Kidney (tissue), 14 donors: ENCODE results near the gene OR6J1. TPM values are rescaled to one million over a fixed set of nuclear protein-coding genes. Genes with fewer than 3 reads are reported as not detected.
A peak's percentile ranks its signal among the peaks of the same experiment; 100 is the strongest.

Experiments
- DNase-seq, 5 donors: peaks; one replicate each; pipeline ENCODE4 v3.0.0-alpha.2; 2013 to 2020
- FAIRE-seq: peaks from 2 replicates; lab custom pipeline; 2012; peaks lifted over from hg19 to GRCh38; lab: Jason Lieb, UNC
- H3K27ac ChIP-seq, 2 donors: one replicate each; pipeline ENCODE4 v1.7.0; 2013; ENCODE audit warnings: low read depth in 2 of 2, low read length in 2 of 2, inconsistent platforms in 1 of 2
- H3K27me3 ChIP-seq: one replicate; pipeline ENCODE4 v1.7.1; 2013; ENCODE audit warnings: low read length, inconsistent platforms; ENCODE audit not compliant: control insufficient read depth, insufficient read depth
- H3K36me3 ChIP-seq, 3 donors: one replicate each; pipeline versions ENCODE4 v1.7.0 to v1.7.1; 2013; ENCODE audit warnings: low read length in 3 of 3, control low read depth in 1 of 3, inconsistent platforms in 1 of 3; ENCODE audit not compliant: insufficient read depth in 3 of 3, control insufficient read depth in 2 of 3
- H3K4me1 ChIP-seq, 3 donors: one replicate each; pipeline versions ENCODE4 v1.7.0 to v1.7.1; 2013; ENCODE audit warnings: low read length in 3 of 3, inconsistent platforms in 1 of 3, low read depth in 1 of 3; ENCODE audit not compliant: control insufficient read depth in 2 of 3, insufficient read depth in 2 of 3
- H3K4me3 ChIP-seq, 3 donors: one replicate each; pipeline versions ENCODE4 v1.7.0 to v1.8.1; 2013; ENCODE audit warnings: low read length in 3 of 3, control low read depth in 1 of 3, inconsistent platforms in 1 of 3
- H3K9ac ChIP-seq, 3 donors: one replicate each; pipeline versions ENCODE4 v1.7.0 to v1.7.1; 2013; ENCODE audit warnings: low read length in 3 of 3, control low read depth in 1 of 3, inconsistent platforms in 1 of 3
- H3K9me3 ChIP-seq, 3 donors: one replicate each; pipeline versions ENCODE4 v1.7.0 to v1.7.1; 2013; ENCODE audit warnings: low read length in 3 of 3, control low read depth in 1 of 3, inconsistent platforms in 1 of 3; ENCODE audit not compliant: control insufficient read depth in 2 of 3, insufficient read depth in 1 of 3
- CTCF ChIP-seq: IDR thresholded peaks from 3 replicates; pipeline ENCODE4 v1.5.1; 2012; ENCODE audit warnings: mild to moderate bottlenecking, moderate library complexity, borderline replicate concordance; ENCODE audit not compliant: insufficient read depth; ENCODE audit errors: extremely low read depth
- intact Hi-C: fragments of 100-400 bp; cut with DNase I; formaldehyde crosslinking; loops from one replicate; pipeline ENCODE4 v1.11.1; 2022
- polyA plus RNA-seq: library from polyadenylated mRNA; stranded (reverse); fragments of 350-450 nt; fragmentation: Illumina TruSeq; extraction: RNeasy Lipid Tissue Mini Kit (QIAGEN cat#74804); gene quantifications from one replicate; pipeline ENCODE4 v1.2.3, GENCODE V29; 2014; ENCODE audit warnings: low read depth, low replicate concordance; ENCODE audit not compliant: insufficient read depth
- total RNA-seq: library from RNA; stranded (reverse); fragmentation: NEBNext Ultra II Directional; extraction: Animal tissue kit (Norgen Biotek cat#: 25700); gene quantifications from one replicate; pipeline ENCODE4 v1.2.1, GENCODE V29; 2021
- donor health status: control.
- donor health status: control.
- donor health status: control.
- donor health status: control.
- donor health status: control.
- donor health status: DM: yes; HTN: yes; CAD: no.
- donor health status: Normal renal cell carcinoma (clear cell type).

The OR6J1 gene
- total and polyA plus RNA-seq, 2 donors from 2014 or later: not detected

DNA sequence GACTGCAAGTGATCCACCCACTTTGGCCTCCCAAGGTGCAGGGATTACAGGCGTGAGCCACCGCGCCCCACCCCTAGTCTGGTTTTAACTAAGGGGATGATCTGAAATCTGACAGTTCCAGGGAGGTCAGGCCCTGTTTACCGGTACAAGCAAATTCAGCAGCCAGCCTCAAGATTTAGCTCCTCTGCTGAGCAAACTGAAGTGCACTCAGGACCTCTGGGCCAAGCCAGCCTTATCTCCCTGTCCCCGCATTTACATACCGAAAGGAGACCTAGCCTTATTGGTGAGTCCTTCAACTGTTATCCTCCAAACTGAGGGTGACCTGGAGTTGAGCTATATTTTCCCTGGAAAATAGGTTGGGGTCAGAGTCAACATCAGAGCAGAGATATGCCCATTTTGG, 46.9 kb downstream of the OR6J1 start:
- H3K4me3 ChIP-seq: peak overlapping the region in 2 of 3 donors; percentile 91 to 98
- FAIRE-seq: no peak
- no peak for TF ChIP-seq CTCF
- no peak for DNase-seq
- intact Hi-C loops: no loop called here
- H3K9ac ChIP-seq: peak overlapping the region in 1 of 3 donors; percentile 96
- H3K36me3 ChIP-seq: peaks cover 0 to 10% (median 8%) of the 10 kb centered on the region in 3 donors
- no peak overlapping the region for H3K27ac ChIP-seq
- H3K27me3 ChIP-seq: no peaks in the 10 kb centered on the region
- no peaks in the 10 kb centered on the region for H3K9me3 ChIP-seq
- H3K4me1 ChIP-seq: peaks cover 2 to 9% (median 8%) of the 10 kb centered on the region in 3 donors

- H3K9me3 ChIP-seq: no peaks in the 10 kb centered on the region
- H3K4me3 ChIP-seq: no peak overlapping the region
- H3K36me3 ChIP-seq: peaks cover 0 to 2% (median 1%) of the 10 kb centered on the region in 3 donors
- H3K9ac ChIP-seq: no peak overlapping the region
- no peak for TF ChIP-seq CTCF
- H3K27ac ChIP-seq: no peak overlapping the region
- intact Hi-C loops: no loop called here
- H3K27me3 ChIP-seq: no peaks in the 10 kb centered on the region
- H3K4me1 ChIP-seq: peaks cover 2 to 9% (median 8%) of the 10 kb centered on the region in 3 donors
- no peak for DNase-seq
- FAIRE-seq: no peak
Observed at GRCh38 chr14:22596354-22596879, 47.7 kb downstream of the OR6J1 start.

GRCh38 chr14:22594156-22594716, 49.9 kb downstream of the OR6J1 start:
- DNase-seq: no peak
- intact Hi-C loops: no loop called here
- H3K9ac ChIP-seq: no peak overlapping the region
- H3K36me3 ChIP-seq: no peaks in the 10 kb centered on the region
- no peak overlapping the region for H3K27ac ChIP-seq
- no peak for TF ChIP-seq CTCF
- peaks cover under 1 to 6% (median 1%) of the 10 kb centered on the region in 3 donors for H3K4me1 ChIP-seq
- H3K4me3 ChIP-seq: no peak overlapping the region
- no peaks in the 10 kb centered on the region for H3K27me3 ChIP-seq
- no peaks in the 10 kb centered on the region for H3K9me3 ChIP-seq
- no peak for FAIRE-seq
